Suppressor macrophage treated with lipopolysaccharide for 4 hours (primary cell): ENCODE measurements around the gene RNF157.
A peak's percentile ranks its signal among the peaks of the same experiment; 100 is the strongest.

Experiments
- DNase-seq: peaks from one replicate; pipeline ENCODE4 v3.0.0-alpha.2; 2020

RNF157 gene

GRCh38 chr17:76121932-76122430 is 118.3 kb downstream of the RNF157 start:
- no peak for DNase-seq

- DNase-seq: no peak
Observed at GRCh38 chr17:76120658-76121008, 119.7 kb downstream of the RNF157 start.

GRCh38 chr17:76119409-76120371 is 120.6 kb downstream of the RNF157 start:
- no peak for DNase-seq

GRCh38 chr17:76115138-76115754 is 125.0 kb downstream of the RNF157 start:
- DNase-seq: no peak

GRCh38 chr17:76111956-76112355 is 128.3 kb downstream of the RNF157 start:
- DNase-seq: no peak

GRCh38 chr17:76107509-76107908 is 132.8 kb downstream of the RNF157 start:
- peak; percentile 20 for DNase-seq

GRCh38 chr17:76106703-76107102 is 133.6 kb downstream of the RNF157 start:
- no peak for DNase-seq

- DNase-seq: no peak
Observed at GRCh38 chr17:76104896-76105231, 135.4 kb downstream of the RNF157 start.

- no peak for DNase-seq
Observed at GRCh38 chr17:76104140-76104895, 136.0 kb downstream of the RNF157 start.

- peak; percentile 98 for DNase-seq
Observed at GRCh38 chr17:76103274-76104139, 136.8 kb downstream of the RNF157 start, which contains the start of gene EXOC7. Gene EXOC7 (minus strand): TSS chr17:76103787. CDS start chr17:76103692, 95 bp downstream.

GRCh38 chr17:76102944-76103273 is 137.4 kb downstream of the RNF157 start:
- DNase-seq: no peak

GRCh38 chr17:76097716-76098295 is 142.5 kb downstream of the RNF157 start:
- no peak for DNase-seq

- DNase-seq: no peak
Observed at GRCh38 chr17:76095943-76096342, 144.3 kb downstream of the RNF157 start.

- DNase-seq: no peak
Observed at GRCh38 chr17:76094046-76094445, 146.2 kb downstream of the RNF157 start.

- no peak for DNase-seq
Observed at GRCh38 chr17:76092526-76093413, 147.5 kb downstream of the RNF157 start.
